A673 (cell line): ENCODE results near the gene SCO2.

ENCODE experiments used
- EZH2 ChIP-seq: fragments of 200-600 bp; sonication (generic); IDR thresholded peaks from 2 replicates; pipeline ENCODE4 v1.6.1; 2017; ENCODE audit warnings: borderline replicate concordance, low read depth, mild to moderate bottlenecking, mixed read lengths, antibody characterized with exemption, low read length; ENCODE audit not compliant: poor library complexity, severe bottlenecking
- TF ChIP-seq, protein P1 (sequence below): fragments of 300-800, 200-600 bp; sonication (generic); conservative IDR thresholded peaks from 2 replicates; pipeline ENCODE4 v1.5.1; 2017; ENCODE audit warnings: low read depth, mild to moderate bottlenecking, antibody characterized with exemption, low read length, moderate library complexity, mixed read lengths

DNA sequence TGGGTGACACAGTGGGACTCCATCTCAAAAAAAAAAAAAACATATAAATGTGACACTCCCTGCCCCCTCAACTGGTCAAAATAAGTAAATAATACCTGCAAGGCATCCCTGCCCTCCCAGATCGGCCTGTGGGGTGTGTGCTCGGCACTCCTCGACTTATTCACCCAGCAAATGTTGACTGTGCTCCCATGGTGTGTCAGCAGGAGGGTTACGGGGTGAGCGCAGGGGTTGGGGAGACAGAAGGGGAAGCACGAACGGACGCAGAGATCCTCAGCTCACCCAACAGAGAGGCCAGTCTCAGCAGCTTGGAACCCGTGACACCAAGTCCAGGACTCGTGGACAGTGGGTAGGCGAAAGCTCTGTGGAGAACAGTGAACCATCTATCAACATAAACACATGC is 45.7 kb downstream of the SCO2 start:
- TF ChIP-seq EZH2, result no peak
- TF ChIP-seq, protein P1, sequence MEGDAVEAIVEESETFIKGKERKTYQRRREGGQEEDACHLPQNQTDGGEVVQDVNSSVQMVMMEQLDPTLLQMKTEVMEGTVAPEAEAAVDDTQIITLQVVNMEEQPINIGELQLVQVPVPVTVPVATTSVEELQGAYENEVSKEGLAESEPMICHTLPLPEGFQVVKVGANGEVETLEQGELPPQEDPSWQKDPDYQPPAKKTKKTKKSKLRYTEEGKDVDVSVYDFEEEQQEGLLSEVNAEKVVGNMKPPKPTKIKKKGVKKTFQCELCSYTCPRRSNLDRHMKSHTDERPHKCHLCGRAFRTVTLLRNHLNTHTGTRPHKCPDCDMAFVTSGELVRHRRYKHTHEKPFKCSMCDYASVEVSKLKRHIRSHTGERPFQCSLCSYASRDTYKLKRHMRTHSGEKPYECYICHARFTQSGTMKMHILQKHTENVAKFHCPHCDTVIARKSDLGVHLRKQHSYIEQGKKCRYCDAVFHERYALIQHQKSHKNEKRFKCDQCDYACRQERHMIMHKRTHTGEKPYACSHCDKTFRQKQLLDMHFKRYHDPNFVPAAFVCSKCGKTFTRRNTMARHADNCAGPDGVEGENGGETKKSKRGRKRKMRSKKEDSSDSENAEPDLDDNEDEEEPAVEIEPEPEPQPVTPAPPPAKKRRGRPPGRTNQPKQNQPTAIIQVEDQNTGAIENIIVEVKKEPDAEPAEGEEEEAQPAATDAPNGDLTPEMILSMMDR, result no peak
